Central memory CD8-positive, alpha-beta T cell (primary cell): ENCODE data around the gene CATSPERB.
"Not testable (repeated sequence)": the region's sequence is repeated elsewhere in the genome, so short reads cannot be mapped to it uniquely, and the experiment has no call there.

Source experiments
- ATAC-seq: fragments of 150-1000 bp; cut with Tn5 transposase; replicated peaks from 2 replicates; pipeline ENCODE4 v1.10.0; 2022; ENCODE audit warnings: mild to moderate bottlenecking, moderate FRiP score, moderate number of reproducible peaks; ENCODE audit not compliant: poor library complexity, severe bottlenecking; ENCODE audit errors: extremely low read depth
- DNase-seq, 2 donors: peaks; one replicate each; pipeline ENCODE4 v3.0.0; 2021; ENCODE audit warnings: low spot score in 2 of 2
- H3K27ac Mint-ChIP-seq: one replicate; pipeline ENCODE4 v1.8.0; 2022; ENCODE audit warnings: low read depth, mild to moderate bottlenecking, moderate library complexity, mixed read lengths
- H3K27me3 Mint-ChIP-seq: one replicate; pipeline ENCODE4 v1.8.0; 2022; ENCODE audit warnings: mixed read lengths
- H3K36me3 Mint-ChIP-seq: one replicate; pipeline ENCODE4 v1.8.0; 2022; ENCODE audit warnings: mild to moderate bottlenecking, moderate library complexity, mixed read lengths; ENCODE audit not compliant: insufficient read depth
- H3K4me1 Mint-ChIP-seq: one replicate; pipeline ENCODE4 v1.8.0; 2022; ENCODE audit warnings: mixed read lengths
- H3K4me3 Mint-ChIP-seq: one replicate; pipeline ENCODE4 v1.8.0; 2022; ENCODE audit warnings: mild to moderate bottlenecking, moderate library complexity, mixed read lengths
- H3K9me3 Mint-ChIP-seq: one replicate; pipeline ENCODE4 v1.8.0; 2022; ENCODE audit warnings: mixed read lengths

CATSPERB gene

GRCh38 chr14:91728616-91729183 lies 3.2 kb downstream of the CATSPERB start:
- Mint-ChIP-seq H3K4me3 (no peak overlapping the region), H3K27ac (no peak overlapping the region), H3K36me3 (no peaks in the 10 kb centered on the region), H3K4me1 (no peaks in the 10 kb centered on the region), H3K27me3 (no peaks in the 10 kb centered on the region), H3K9me3 (no peaks in the 10 kb centered on the region)
- no peak for ATAC-seq
- DNase-seq, result no peak

DNA sequence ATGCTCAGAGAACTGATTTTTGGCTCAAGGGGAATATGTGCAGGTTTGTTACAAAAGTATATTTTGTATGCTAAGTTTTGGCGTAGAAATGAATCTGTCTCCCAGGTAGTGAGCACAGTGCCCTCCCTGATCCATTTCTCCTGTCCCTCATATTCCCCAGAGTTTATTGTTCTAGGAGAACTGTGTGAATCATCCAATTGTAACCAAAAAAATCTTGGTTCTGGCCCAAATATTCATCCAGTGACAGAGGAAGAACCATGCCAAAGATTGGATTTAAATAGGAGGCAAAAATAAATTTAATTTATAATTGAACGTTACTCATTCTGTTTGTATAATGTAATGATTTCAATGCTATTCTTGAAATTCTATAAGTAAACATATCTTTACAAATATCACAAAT lies 4.8 kb downstream of the CATSPERB start:
- no peak overlapping the region for H3K27ac Mint-ChIP-seq
- H3K27me3 Mint-ChIP-seq, result no peaks in the 10 kb centered on the region
- H3K4me3 Mint-ChIP-seq, result no peak overlapping the region
- no peaks in the 10 kb centered on the region for H3K36me3 Mint-ChIP-seq
- no peak for DNase-seq
- no peaks in the 10 kb centered on the region for H3K4me1 Mint-ChIP-seq
- ATAC-seq, result no peak
- no peaks in the 10 kb centered on the region for H3K9me3 Mint-ChIP-seq

DNA sequence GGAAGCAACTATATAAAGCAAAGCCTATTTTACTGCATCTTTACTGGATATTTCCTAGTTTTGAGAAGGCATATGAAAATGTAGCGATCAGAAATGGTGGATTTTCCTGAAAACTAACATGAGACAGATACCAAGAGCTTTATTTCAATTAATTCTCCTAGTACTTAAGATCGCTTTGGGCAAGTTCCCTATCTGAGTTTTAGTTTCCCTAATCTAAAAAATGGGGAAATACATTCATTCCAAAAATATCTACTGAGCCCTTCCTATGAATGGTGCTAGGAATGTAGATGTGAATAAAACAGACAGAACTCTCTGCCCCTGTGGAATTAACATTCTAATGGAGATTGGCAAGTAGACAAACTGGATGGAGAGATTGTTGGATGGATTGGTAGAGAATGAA lies 8.4 kb downstream of the CATSPERB start:
- no peak for ATAC-seq
- H3K4me3 Mint-ChIP-seq, result no peak overlapping the region
- no peaks in the 10 kb centered on the region for H3K27me3 Mint-ChIP-seq
- H3K9me3 Mint-ChIP-seq, result no peaks in the 10 kb centered on the region
- no peaks in the 10 kb centered on the region for H3K36me3 Mint-ChIP-seq
- H3K4me1 Mint-ChIP-seq, result peaks cover 4% of the 10 kb centered on the region
- no peak for DNase-seq
- no peak overlapping the region for H3K27ac Mint-ChIP-seq

- no peaks in the 10 kb centered on the region for H3K27me3 Mint-ChIP-seq
- H3K9me3 Mint-ChIP-seq, result no peaks in the 10 kb centered on the region
- DNase-seq, result no peak
- ATAC-seq, result no peak
- H3K36me3 Mint-ChIP-seq, result no peaks in the 10 kb centered on the region
- peaks cover 4% of the 10 kb centered on the region for H3K4me1 Mint-ChIP-seq
- H3K4me3 Mint-ChIP-seq, result no peak overlapping the region
- no peak overlapping the region for H3K27ac Mint-ChIP-seq
Measured at GRCh38 chr14:91722386-91722785, 9.5 kb downstream of the CATSPERB start.

- H3K27ac Mint-ChIP-seq, result no peak overlapping the region
- DNase-seq (no peak), ATAC-seq (no peak)
- H3K4me1 Mint-ChIP-seq, result peaks cover 4% of the 10 kb centered on the region
- no peaks in the 10 kb centered on the region for H3K9me3 Mint-ChIP-seq
- H3K27me3 Mint-ChIP-seq, result no peaks in the 10 kb centered on the region
- H3K36me3 Mint-ChIP-seq, result no peaks in the 10 kb centered on the region
- H3K4me3 Mint-ChIP-seq, result no peak overlapping the region
Measured at GRCh38 chr14:91719839-91720238, 12.0 kb downstream of the CATSPERB start.

DNA sequence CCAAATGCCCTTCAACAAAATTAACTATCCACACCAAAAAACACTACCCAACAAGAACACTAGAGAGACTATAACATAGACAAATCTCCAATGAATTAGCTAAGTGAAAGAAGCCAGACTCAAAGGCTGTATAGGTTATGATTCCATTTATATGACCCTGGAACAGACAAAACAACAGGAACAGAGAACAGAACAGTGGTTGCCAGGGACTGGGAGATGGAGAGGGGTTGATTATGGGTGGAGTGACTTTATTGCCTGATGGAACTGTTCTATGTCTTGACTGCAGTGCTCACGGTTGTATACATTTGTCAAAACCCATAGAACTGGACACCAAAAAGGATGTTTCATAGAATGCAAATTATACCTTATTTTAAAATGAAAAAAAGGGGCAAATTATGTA lies 14.9 kb downstream of the CATSPERB start:
- ATAC-seq, result no peak
- peaks cover 1% of the 10 kb centered on the region for H3K36me3 Mint-ChIP-seq

GRCh38 chr14:91714805-91715204 lies 17.1 kb downstream of the CATSPERB start:
- ATAC-seq, result peak; percentile 32
- Mint-ChIP-seq H3K27me3 (no peaks in the 10 kb centered on the region), H3K4me3 (no peak overlapping the region), H3K9me3 (no peaks in the 10 kb centered on the region), H3K27ac (peak overlapping the region; percentile 50), H3K4me1 (peaks cover 2% of the 10 kb centered on the region), H3K36me3 (peaks cover 1% of the 10 kb centered on the region)
- DNase-seq, result no peak

More for the DNA sequence above, 14.9 kb downstream of the CATSPERB start:
- DNase-seq, result no peak
- Mint-ChIP-seq H3K4me3 (no peak overlapping the region), H3K4me1 (peaks cover 4% of the 10 kb centered on the region), H3K9me3 (no peaks in the 10 kb centered on the region), H3K27ac (no peak overlapping the region), H3K27me3 (no peaks in the 10 kb centered on the region)

- Mint-ChIP-seq H3K27ac (no peak overlapping the region), H3K36me3 (peaks cover 1% of the 10 kb centered on the region), H3K9me3 (no peaks in the 10 kb centered on the region), H3K4me1 (no peaks in the 10 kb centered on the region), H3K4me3 (no peak overlapping the region), H3K27me3 (no peaks in the 10 kb centered on the region)
- ATAC-seq (no peak), DNase-seq (no peak)
Measured at GRCh38 chr14:91708795-91709194, 23.1 kb downstream of the CATSPERB start.

DNA sequence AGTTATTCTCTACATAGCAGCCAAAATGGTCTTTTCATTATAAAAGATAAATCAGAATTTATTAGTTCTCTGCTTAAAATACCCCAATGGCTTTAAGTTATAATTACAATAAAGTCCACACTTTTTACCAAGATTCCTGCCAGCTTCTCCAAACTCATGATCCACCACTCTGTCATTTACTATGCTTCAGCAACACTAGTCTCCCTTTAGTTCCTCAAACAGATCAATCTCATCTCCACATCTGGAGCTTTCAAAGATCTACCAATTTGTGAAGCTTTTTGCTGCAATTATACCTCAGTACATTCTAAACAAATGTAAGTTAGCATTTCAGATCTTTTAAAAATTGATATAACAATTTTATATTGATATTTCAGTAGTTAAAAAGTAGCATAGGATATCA lies 24.9 kb downstream of the CATSPERB start:
- no peaks in the 10 kb centered on the region for H3K36me3 Mint-ChIP-seq
- no peaks in the 10 kb centered on the region for H3K4me1 Mint-ChIP-seq
- H3K4me3 Mint-ChIP-seq, result no peak overlapping the region
- no peaks in the 10 kb centered on the region for H3K9me3 Mint-ChIP-seq
- no peak overlapping the region for H3K27ac Mint-ChIP-seq
- H3K27me3 Mint-ChIP-seq, result peaks cover under 1% of the 10 kb centered on the region
- ATAC-seq, result no peak
- DNase-seq, result no peak

DNA sequence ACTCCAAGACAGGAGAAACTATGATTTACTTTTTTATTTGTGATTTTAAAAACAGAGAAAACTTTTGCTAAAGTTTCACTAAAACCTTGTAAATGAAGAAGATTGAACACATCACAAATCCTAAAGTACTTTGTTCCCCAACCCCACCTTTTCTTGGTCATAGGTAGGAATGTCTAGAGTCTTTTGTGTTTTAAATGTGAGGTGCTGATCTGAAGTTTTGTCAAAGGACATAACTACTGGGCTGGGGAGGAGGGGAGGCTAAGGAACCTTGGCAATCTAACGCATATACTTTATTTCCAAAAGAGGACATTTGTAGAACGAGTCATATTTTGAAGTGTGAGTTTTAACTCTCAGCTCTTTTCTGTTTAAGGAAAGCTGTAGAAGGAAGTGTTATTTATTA lies 37.2 kb downstream of the CATSPERB start:
- no peak for ATAC-seq
- Mint-ChIP-seq H3K27ac (no peak overlapping the region), H3K27me3 (peaks cover 15% of the 10 kb centered on the region), H3K4me3 (no peak overlapping the region), H3K4me1 (no peaks in the 10 kb centered on the region), H3K9me3 (peaks cover 6% of the 10 kb centered on the region), H3K36me3 (peaks cover 4% of the 10 kb centered on the region)
- DNase-seq, result no peak

GRCh38 chr14:91693346-91693745 lies 38.5 kb downstream of the CATSPERB start:
- peaks cover 3% of the 10 kb centered on the region for H3K36me3 Mint-ChIP-seq
- DNase-seq, result no peak
- ATAC-seq, result no peak
- no peak overlapping the region for H3K4me3 Mint-ChIP-seq
- peaks cover 6% of the 10 kb centered on the region for H3K9me3 Mint-ChIP-seq
- H3K27me3 Mint-ChIP-seq, result peaks cover 15% of the 10 kb centered on the region
- H3K4me1 Mint-ChIP-seq, result no peaks in the 10 kb centered on the region
- no peak overlapping the region for H3K27ac Mint-ChIP-seq

DNA sequence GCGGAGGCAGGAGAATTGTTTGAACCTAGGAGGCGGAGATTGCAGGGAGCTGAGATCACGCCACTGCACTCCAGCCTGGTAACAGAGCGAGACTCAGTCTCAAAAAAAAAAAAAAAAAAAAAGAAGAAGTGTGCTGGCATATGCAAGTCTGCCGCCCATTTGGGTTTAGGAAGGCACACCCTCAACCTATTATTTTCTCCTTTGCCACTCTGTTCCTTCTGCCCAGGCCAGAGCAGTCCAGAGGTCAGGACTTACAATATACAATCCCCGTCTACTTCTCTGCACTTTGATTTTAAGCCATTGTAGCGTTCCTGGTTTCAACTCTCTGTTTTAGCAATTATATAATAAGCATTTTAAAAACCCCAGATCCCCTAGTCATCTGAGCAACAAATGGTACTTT lies 39.8 kb downstream of the CATSPERB start:
- no peaks in the 10 kb centered on the region for H3K4me1 Mint-ChIP-seq
- no peak overlapping the region for H3K27ac Mint-ChIP-seq
- peaks cover 2% of the 10 kb centered on the region for H3K36me3 Mint-ChIP-seq
- ATAC-seq, result no peak
- H3K27me3 Mint-ChIP-seq, result peaks cover 15% of the 10 kb centered on the region
- DNase-seq, result no peak
- H3K4me3 Mint-ChIP-seq, result no peak overlapping the region
- peaks cover 6% of the 10 kb centered on the region for H3K9me3 Mint-ChIP-seq

GRCh38 chr14:91689608-91690007 lies 42.3 kb downstream of the CATSPERB start:
- no peaks in the 10 kb centered on the region for H3K4me1 Mint-ChIP-seq

GRCh38 chr14:91687436-91687835 lies 44.5 kb downstream of the CATSPERB start:
- not testable (repeated sequence) for ATAC-seq, H3K9me3 Mint-ChIP-seq

More at GRCh38 chr14:91689608-91690007, 42.3 kb downstream of the CATSPERB start:
- Mint-ChIP-seq H3K9me3 (peaks cover 6% of the 10 kb centered on the region), H3K27ac (no peak overlapping the region), H3K27me3 (no peaks in the 10 kb centered on the region), H3K4me3 (no peak overlapping the region), H3K36me3 (no peaks in the 10 kb centered on the region)
- DNase-seq (no peak), ATAC-seq (no peak)

More at GRCh38 chr14:91687436-91687835, 44.5 kb downstream of the CATSPERB start:
- H3K27ac Mint-ChIP-seq, DNase-seq, H3K27me3 Mint-ChIP-seq, H3K4me3 Mint-ChIP-seq, H3K4me1 Mint-ChIP-seq, H3K36me3 Mint-ChIP-seq: not testable (repeated sequence)
